ENCODE measurements around the gene ZMYND15.

ZMYND15 gene

GRCh38 chr17:4742133-4742532 lies 2.5 kb downstream of the ZMYND15 start:
- no peak for FAIRE-seq
- DNase-seq (ENCODE audit: low spot score) = no peak

GRCh38 chr17:4742629-4743028 lies 3.0 kb downstream of the ZMYND15 start:
- no peak for FAIRE-seq
- DNase-seq (ENCODE audit: low spot score) = no peak

- FAIRE-seq (no peak), DNase-seq (ENCODE audit: low spot score) (no peak)
Measured at GRCh38 chr17:4743216-4743615, 3.6 kb downstream of the ZMYND15 start.

DNA sequence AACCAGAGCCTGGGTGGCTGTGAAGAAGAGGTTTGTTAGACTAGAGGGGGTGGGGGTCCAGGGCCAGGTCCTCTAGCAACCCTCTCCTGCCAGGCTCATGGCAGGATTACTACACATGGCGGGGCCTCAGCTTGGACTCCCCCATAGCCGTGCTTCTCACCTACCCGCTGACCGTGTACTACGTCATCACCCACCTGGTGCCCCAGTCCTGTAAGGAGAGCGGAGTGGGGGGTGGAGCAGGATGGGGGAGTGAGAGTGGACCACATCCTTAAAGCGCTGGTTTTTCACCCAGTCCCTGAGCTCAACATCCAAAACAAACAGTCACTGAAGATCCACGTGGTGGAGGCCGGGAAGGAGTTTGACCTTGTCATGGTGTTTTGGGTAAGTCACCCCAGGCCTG lies 4.3 kb downstream of the ZMYND15 start:
- no peak for FAIRE-seq

DNA sequence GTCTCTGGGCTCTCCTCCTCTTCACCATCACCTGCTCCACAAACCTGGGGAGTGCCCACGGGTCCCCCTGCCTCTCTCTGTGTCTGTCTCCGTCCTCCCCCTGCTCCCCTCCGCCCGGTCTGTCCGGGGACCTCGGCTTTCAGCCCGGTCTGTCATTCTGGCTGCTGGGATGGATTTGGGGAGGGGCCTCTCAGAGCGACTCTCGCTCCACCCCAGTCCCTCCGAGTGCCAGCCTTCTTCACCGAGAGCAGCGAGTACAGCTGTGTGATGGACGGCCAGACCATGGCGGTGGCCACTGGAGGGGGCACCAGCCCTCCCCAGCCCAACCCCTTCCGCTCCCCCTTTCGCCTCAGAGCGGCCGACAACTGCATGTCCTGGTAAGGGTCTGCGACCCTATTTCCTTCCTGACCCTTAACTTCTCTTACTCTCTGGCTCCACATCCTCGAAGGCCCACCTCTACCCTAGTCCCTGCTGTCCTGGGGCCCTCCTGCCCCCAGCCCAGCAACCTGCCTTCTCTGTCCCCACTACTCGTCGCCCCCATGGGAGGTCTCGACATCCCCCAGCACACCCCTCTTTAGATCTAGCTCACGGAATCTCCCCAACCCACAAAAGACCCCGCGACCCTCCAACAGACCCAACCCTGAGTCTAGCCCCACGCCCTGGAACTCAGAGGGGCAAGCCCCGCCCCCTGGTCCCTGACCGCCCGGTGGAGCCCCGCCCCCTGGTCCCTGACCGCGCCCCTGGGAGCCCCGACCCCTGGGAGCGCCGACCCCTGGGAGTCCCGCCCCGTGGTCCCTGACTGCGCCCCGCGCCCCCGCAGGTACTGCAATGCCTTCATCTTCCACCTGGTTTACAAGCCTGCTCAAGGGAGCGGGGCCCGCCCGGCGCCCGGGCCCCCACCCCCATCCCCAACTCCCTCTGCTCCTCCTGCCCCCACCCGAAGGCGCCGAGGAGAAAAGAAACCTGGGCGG lies 5.7 kb downstream of the ZMYND15 start:
- FAIRE-seq = no peak

More for the DNA sequence above, 4.3 kb downstream of the ZMYND15 start:
- DNase-seq (ENCODE audit: low spot score) = no peak

GRCh38 chr17:4747847-4748246 lies 8.2 kb downstream of the ZMYND15 start:
- DNase-seq (ENCODE audit: low spot score) (no peak), FAIRE-seq (no peak)

More for the DNA sequence above, 5.7 kb downstream of the ZMYND15 start:
- DNase-seq (ENCODE audit: low spot score) = no peak

GRCh38 chr17:4748686-4749085 lies 9.1 kb downstream of the ZMYND15 start:
- DNase-seq (ENCODE audit: low spot score) (no peak), FAIRE-seq (no peak)

DNA sequence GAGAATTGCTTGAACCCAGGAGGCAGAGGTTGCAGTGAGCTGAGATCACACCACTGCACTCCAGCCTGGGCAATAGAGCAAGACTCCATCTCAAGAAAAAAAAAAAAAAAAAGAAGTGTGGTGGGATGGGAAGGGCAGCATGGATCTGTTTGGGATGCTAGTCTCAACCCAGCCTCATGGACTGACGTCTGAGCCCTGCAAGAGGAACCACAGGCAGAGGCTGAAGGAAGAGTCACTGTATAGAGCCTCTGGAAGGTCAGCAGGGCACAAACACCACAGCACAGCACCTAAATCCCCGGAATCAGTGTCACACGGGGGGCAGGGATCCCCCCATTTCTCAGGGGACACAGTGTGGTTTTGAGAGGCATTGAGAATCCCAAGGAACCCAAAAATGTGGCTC lies 11.0 kb downstream of the ZMYND15 start:
- FAIRE-seq = no peak
- no peak for DNase-seq (ENCODE audit: low spot score)

GRCh38 chr17:4751932-4752331 lies 12.3 kb downstream of the ZMYND15 start:
- FAIRE-seq = no peak
- no peak for DNase-seq (ENCODE audit: low spot score)

DNA sequence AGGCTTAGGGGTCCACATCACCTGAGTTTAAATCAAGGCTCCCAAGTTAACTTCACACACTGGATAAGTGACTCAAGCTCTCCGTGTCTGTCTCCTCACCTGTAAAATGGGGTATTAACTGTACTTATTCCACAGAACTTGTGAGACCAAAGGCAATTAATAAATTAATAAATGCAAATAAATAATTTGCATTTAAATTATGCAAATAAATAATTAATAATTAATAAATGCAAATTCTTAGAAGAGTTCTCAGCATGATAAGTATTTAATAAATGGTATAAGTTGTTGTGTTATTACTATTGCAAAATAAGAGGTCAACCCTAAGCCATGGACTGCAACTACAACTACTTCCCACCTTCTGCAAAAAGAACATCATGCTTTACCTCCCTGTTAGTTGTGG lies 13.8 kb downstream of the ZMYND15 start:
- FAIRE-seq = no peak
- DNase-seq (ENCODE audit: low spot score) = no peak

DNA sequence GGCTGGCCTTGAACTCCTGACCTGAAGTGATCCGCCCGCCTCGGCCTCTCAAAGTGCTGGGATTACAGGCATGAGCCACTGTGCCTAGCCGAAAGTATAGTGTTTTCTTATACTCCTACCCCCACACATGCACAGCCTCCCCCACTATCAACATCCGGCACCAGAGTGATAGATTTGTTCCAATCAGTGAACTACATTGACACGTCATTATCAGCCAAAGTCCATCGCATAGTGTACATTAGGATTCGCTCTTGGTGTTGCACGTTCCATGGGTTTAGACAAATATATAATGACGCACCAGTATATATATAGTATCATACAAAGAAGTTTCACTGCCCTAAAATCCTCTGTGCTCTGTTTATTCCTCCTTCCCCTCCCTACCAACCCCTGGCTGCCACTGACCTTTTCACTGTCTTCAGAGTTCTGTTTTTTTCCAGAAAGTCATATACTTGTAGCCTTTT lies 20.2 kb downstream of the ZMYND15 start:
- DNase-seq (ENCODE audit: low spot score) = no peak
- FAIRE-seq = no peak

DNA sequence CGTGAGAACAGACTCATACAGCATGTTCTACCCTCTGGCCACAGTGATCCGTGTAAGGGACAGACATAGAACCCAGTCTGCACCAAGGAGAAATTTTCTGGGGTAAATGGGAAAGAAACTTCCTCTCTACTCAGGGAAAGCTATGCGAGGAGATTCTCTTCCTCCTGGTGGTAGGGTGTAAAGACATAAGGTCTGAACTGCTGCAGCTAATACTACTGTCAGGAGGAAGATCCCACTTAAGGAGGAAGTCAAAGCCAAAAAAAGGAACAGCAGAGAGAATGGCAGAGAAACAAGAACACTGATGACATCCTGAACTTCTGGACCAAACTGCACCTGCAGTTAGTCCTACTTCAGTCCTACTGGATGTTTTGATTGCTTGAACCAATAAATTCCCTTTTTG lies 25.0 kb downstream of the ZMYND15 start:
- no peak for DNase-seq (ENCODE audit: low spot score)
- FAIRE-seq = no peak

GRCh38 chr17:4766201-4766600 lies 26.6 kb downstream of the ZMYND15 start:
- DNase-seq (ENCODE audit: low spot score) (no peak), FAIRE-seq (no peak)

- no peak for DNase-seq (ENCODE audit: low spot score)
- FAIRE-seq = no peak
Measured at GRCh38 chr17:4766723-4767122, 27.1 kb downstream of the ZMYND15 start.

DNA sequence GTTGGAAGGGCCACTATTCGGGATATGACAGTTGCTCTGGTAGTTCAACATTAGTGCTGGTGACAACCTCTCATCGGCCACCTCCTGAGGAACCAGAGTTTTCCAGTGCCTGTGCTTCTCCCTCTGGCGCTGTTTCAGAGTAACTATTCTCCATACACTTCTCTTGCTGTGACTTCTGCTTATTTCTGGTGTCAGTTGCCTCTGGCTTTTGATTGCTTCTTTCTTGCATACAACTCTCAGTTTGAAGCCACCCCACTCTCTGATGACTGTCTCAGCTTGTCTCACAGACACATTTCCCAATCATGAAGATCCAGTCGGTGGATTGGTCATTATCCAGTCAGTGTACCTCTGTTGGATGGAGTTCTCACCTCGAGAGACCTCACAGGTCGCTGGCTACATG lies 28.7 kb downstream of the ZMYND15 start:
- DNase-seq (ENCODE audit: low spot score) (no peak), FAIRE-seq (no peak)

DNA sequence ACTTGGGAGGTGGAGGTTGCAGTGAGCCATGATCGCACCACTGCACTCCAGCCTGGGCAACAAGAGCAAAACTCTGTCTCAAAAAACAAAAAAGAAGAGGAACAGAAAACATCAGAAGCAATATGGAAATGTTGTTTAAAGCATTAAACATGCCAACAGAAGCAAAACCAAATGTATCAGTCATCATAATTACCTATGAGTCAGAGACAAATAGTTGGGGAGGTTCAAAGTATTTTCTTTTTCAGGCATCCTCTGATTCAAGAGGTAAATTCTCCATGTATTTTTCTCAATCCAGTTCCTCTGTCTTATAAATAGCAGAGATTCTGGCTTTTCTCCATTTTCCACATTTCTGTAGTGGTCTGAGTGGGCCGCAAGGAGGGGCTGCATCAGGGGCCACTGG lies 30.0 kb downstream of the ZMYND15 start:
- no peak for FAIRE-seq
- no peak for DNase-seq (ENCODE audit: low spot score)

DNA sequence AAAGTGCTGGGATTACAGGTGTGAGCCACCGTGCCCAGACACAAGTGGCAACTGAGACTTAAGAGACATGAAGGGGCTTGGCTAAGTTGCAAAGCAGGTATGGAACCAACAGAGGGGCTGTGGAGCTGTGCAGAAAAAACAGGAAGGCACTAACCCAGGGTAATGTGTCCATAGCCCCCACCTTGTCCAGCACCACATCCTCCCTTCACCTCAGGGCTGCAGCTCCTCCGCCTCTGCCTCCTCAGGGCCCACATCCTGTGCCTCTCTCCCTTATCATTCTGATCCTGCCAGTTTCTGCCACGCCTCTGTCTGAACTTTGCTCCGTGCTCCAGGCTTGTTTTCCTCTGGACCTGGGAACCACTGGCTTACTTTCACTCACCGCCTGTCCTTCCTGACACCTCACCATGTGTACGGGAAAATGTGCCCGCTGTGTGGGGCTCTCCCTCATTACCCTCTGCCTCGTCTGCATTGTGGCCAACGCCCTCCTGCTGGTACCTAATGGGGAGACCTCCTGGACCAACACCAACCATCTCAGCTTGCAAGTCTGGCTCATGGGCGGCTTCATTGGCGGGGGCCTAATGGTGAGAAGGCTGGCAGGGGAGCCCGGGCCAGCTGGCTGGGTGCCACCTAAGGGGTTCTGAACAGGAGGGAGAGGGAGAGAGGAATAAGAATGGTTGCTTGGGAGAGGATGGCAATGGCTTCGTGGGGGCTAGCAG lies 32.0 kb downstream of the ZMYND15 start, which contains the start of gene TM4SF5:
Gene TM4SF5, plus strand, starts transcription at position 368 of the 716 bp plus-strand sequence. Its CDS starts 37 bp downstream, at position 405.
- FAIRE-seq = no peak
- DNase-seq (ENCODE audit: low spot score) = peak; percentile 11

- no peak for DNase-seq (ENCODE audit: low spot score)
- no peak for FAIRE-seq
Measured at GRCh38 chr17:4772235-4772613, 32.6 kb downstream of the ZMYND15 start.

DNA sequence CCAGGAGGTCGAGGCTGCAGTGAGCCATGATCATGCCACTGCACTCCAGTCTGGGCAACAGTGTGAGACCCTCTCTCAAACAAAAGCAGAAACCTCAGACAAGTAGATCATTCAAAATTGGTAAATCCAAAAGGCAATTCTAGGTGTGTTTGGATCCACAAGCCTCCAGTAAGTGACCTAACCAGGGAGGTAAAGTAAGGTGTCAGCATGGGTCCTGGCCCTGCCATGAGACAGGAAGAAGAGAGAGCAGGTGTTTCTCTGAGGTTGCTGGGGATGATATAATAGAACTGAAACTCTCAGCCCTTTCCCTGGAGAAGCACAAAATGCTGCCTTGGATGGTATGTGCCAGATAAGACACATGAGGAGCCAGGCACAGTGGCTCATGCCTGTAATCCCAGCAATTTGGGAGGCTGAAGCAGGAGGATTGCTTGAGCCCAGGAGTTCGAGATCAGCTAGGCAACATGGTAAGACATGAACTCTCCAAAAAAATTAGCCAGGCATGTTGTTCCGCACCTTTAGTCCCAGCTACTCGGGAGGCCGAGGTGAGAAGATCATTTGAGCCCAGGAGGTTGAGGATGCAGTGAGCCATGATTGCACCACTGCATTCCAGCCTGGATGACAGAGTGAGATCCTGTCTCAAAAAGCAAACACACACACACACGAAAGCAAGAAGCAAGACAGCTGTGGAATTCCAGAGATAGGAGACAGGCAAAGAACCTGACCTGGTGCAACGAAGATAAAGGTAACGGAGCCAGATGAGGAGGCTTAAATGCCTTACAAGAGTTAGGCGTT lies 38.5 kb downstream of the ZMYND15 start:
- FAIRE-seq (no peak), DNase-seq (ENCODE audit: low spot score) (no peak)

GRCh38 chr17:4780325-4780955 lies 40.8 kb downstream of the ZMYND15 start:
- no peak for DNase-seq (ENCODE audit: low spot score)
- no peak for FAIRE-seq

- DNase-seq (ENCODE audit: low spot score) (no peak), FAIRE-seq (no peak)
Measured at GRCh38 chr17:4782652-4783051, 43.0 kb downstream of the ZMYND15 start.

Data from RCC 7860 (cell line).